Glomerular endothelial cell (primary cell): ENCODE measurements around the gene CFAP20DC. TPM values are rescaled to one million over a fixed set of nuclear protein-coding genes. Genes with fewer than 3 reads are reported as not detected.
"Not testable (repeated sequence)": the region's sequence is repeated elsewhere in the genome, so short reads cannot be mapped to it uniquely, and the experiment has no call there.

Source experiments
- DNase-seq: peaks from one replicate; pipeline ENCODE4 v3.0.0-alpha.2; 2011; ENCODE audit warnings: low read depth, low spot score; ENCODE audit errors: extremely low read depth
- total RNA-seq: library from RNA; depleted of rRNA; stranded (reverse); fragments of >200 nt; gene quantifications from 2 replicates; pipeline ENCODE4 v1.2.3, GENCODE V29; 2015

The CFAP20DC gene
- total RNA-seq, 1 donor from 2014 or later = 1.2 TPM

DNA sequence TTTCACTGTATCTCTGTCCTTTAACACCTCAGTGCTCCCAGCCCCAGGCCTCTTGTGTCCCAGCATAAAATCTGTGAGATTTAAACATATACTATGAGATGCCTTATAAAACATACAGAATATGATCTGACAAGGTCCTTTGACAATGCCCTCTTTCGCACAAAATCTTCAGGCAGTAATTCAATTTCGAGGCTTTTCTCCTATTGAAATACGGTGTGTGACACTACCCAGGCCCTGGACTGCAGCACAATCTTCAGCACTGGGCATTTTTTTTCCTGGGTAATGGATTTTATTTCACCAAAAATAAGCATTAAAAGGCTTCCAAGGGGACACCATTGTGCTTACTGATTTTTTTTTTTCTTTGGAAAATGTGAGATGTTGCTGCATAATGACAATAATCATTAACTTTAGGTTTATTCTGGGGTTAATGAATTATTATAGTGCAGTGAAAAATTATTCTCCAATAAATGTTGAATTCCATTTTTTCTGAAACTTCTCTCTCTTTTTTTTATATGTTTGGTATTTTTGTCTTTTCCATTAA, 342.4 kb downstream of the CFAP20DC start:
- DNase-seq = no peak

DNA sequence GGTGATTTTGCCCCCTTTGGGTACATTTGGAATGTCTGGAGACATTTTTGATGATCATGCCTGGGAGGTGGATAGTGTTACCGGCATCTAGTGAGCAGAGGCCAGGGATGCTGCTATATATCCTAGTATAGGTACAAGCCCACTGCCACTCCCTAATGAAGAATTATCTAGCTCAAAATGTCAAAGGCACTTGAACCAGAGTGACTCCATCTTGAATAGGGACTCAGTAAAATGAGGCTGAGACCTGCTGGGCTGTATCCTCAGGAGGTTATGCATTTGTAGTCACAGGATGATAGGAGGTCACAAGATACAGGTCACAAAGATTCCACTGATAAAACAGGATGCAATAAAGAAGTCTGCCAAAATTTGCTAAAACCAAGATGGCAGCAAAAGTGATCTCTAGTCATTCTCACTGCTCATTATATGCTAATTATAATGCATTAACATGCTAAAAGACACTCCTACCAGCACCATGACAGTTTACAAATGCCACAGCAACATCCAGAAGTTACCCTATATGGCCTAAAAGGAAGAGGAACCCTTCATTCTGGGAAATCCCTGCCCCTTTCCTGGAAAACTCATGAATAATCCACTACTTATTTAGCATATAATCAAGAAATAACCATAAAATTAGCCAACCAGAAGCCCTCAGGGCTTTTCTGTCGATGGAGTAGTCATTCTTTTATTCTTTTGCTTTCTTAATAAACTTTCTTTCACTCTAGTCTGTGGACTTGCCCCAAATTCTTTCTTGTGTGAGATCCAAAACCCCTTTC, 343.2 kb downstream of the CFAP20DC start:
- no peak for DNase-seq

GRCh38 chr3:58704745-58705144, 345.1 kb downstream of the CFAP20DC start:
- DNase-seq = no peak

DNA sequence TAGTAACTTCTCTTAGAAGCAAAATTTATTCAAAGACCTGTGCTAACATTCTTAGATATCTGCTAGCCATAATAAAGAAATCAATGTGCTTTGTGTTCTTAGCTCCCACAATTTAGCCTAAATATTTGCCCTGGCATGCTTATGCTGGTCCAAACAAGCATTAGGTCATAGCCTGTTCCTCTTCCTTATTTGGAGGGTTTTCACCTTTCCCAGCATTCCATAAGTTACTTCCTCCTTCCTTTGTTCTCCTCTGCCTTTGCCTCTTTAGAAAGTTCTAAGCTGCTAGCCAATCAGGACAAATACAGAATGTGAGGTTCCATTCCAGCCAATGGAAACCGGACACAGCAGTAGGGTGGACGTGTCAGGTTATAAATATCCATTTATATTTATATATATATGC, 345.5 kb downstream of the CFAP20DC start:
- not testable (repeated sequence) for DNase-seq

GRCh38 chr3:58698246-58698645, 351.6 kb downstream of the CFAP20DC start:
- no peak for DNase-seq

GRCh38 chr3:58697561-58697960, 352.3 kb downstream of the CFAP20DC start:
- DNase-seq = no peak

DNA sequence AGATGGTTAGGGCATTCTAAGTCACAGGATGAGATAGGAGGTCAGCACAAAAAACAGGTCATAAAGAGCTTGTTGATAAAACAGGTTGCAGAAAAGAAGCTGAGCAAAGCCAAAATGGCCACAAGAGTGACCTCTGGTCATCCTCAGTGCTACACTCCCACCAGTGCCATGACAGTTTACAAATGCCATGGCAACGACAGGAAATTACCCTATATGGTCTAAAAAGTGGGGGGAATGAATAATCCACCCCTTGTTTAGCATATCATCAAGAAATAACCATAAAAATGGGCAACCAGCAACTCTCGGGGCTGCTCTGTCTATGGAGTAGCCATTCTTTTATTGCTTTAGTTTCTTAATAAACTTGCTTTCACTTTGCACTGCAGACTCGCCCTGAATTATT, 353.0 kb downstream of the CFAP20DC start:
- not testable (repeated sequence) for DNase-seq

DNA sequence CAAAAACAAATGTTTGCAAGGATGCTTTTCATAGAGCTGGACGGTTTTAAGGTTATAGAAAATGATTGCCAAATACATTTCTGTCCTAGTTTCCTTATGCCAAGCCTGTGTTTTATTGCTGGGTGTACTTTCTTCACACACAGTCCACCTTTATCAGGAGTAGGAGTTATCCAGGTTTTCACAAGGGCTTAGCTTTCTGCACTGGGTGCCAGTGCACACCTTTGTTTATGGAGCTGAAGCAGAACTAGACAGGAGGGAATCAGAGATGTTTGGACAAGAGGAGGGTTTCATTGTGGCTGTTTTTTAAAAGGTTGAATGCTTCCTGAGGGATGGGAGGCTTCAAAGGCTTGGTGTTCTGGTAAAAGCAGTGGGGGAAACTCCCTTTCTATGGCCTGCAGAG, 353.7 kb downstream of the CFAP20DC start:
- no peak for DNase-seq

- not testable (repeated sequence) for DNase-seq
These were observed 354.5 kb downstream of the CFAP20DC start for GRCh38 chr3:58695284-58695683.

DNA sequence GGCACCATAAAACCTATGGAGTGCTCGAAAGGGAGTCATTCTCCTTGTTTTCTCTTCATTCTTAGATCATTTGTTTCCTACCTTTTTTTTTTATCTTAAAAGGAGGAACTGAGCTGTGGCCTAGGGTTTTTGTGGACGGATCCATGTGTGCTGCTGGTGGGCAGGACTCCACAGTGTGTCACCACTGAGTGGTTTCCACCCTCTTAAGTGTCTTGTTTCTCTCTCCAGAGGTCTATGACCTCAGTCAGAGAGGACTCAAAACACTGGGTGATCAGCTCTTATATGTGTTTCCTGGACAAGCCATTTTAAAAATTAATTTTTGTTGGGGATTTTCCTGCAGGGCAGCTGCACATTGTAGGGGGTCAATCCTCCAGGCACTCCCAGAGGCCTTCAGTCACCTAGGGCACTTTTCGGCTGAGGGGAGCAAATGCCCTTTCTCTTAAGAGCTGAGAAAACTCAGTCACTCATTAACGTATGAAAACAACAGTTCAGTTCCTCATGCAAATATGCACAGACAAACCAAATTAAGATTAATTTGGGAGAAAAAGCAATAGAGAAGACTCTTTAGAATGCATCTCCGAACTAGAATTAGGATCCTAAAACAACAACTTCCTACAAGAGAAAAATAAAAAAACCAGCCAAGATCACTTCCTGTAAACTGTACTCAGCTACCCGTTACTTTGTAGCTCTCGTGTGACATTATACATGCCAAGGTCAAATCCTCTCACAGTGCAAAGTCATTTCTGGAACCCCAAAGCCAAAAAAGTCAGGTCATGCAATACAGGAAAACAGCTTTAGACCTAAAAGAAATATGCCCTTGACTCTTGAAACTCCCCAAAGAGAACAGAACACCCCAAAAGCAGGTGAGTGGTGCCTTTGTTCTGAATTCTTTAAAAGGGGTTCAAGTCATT, 355.6 kb downstream of the CFAP20DC start:
- DNase-seq = no peak

GRCh38 chr3:58692484-58692883, 357.3 kb downstream of the CFAP20DC start:
- DNase-seq = no peak
